ENCODE data around the gene PCDH17.

The PCDH17 gene

DNA sequence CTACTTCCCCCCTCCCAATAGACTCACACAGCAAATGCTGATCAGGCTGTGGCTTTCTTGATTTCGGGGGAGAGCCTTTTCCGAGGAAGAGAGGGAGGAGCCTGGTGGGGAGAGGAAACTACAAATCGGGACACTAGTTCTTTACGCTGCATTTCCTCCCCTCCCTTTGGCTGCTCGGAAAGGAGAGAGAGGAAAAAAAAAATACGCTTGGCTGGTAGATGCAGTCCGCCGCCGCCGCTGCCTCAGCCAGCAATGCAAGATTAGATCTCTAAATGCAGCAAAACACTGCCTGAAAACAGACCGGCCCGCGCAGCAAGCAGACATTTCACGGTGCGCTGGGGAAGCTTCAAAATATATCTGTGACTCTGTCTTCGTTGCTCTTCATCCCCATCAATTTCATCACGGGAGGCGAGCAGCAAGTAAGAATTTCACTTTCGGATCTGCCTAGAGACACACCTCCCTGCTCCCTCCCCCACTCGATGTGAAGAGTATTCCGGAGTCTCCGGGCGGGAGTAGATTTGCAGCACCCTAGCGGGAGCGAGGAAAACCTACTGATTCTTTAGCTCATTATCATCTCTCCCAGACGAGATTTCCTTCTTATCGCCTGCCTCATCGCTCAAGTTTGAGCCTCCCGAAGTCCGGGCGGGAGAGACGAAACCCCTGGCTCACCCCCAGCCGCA lies at the start of gene PCDH17:
PCDH17 (plus strand) TSS at position 149 of the 680 bp plus-strand sequence. CDS start 803 bp downstream, outside the sequence.
- TF ChIP-seq CTCF (conservative IDR thresholded peaks at IDR 0.05; ENCODE audit: low read depth, low read length), result no peak
- no peak for DNase-seq (ENCODE audit: low read depth)
- peak within 1 kb of the TSS; percentile 80 for H3K4me3 ChIP-seq (ENCODE audit: low read length)

DNA sequence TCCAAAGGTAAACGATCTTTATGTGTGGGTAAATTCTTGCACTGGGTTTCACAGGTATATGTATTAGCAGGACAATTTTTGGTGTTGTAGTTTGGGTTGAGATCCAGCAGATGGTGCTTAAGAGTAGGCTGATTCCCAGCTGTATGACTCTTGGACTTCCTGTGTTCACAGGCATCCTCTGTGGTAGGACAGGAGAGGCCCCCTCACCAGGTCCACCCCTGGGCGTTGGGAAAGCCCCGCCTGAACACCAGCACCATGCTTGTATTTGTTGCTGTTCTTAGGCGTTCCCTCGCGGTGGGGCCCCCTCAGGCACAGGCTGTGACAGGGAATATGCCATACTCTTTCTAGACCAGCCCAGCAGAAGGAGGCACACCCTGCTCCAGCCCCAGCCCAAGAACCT lies 49.5 kb upstream of the PCDH17 start:
- H3K4me3 ChIP-seq (ENCODE audit: low read length), result no peak overlapping the region
- DNase-seq (ENCODE audit: low read depth), result no peak
- no peak for TF ChIP-seq CTCF (conservative IDR thresholded peaks at IDR 0.05; ENCODE audit: low read depth, low read length)

DNA sequence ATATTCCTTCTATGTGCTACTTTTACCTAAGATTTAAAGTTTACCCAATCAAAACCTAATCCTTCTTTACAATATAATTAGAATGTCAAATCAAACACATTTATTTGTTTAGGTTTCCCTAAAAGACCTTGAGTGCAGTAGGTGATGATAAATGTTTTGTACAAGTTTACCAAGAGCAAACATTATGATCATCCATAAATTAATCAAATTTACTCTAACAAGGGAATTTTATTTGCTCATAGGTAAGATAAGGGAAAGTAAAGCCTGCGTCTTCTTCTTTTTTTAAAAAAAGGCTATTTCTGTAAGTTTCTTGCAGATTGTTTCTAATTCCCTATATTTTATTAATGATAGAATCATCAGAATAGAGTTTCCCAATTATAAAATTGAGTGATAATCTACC lies 48.0 kb upstream of the PCDH17 start:
- no peak for TF ChIP-seq CTCF (conservative IDR thresholded peaks at IDR 0.05; ENCODE audit: low read depth, low read length)
- no peak overlapping the region for H3K4me3 ChIP-seq (ENCODE audit: low read length)
- no peak for DNase-seq (ENCODE audit: low read depth)

- DNase-seq (ENCODE audit: low read depth), result no peak
- no peak overlapping the region for H3K4me3 ChIP-seq (ENCODE audit: low read length)
- TF ChIP-seq CTCF (conservative IDR thresholded peaks at IDR 0.05; ENCODE audit: low read depth, low read length), result no peak
Observed at GRCh38 chr13:57588639-57589038, 42.9 kb upstream of the PCDH17 start.

- no peak overlapping the region for H3K4me3 ChIP-seq (ENCODE audit: low read length)
- DNase-seq (ENCODE audit: low read depth), result no peak
- no peak for TF ChIP-seq CTCF (conservative IDR thresholded peaks at IDR 0.05; ENCODE audit: low read depth, low read length)
Observed at GRCh38 chr13:57595775-57596174, 35.8 kb upstream of the PCDH17 start.

- H3K4me3 ChIP-seq (ENCODE audit: low read length), result no peak overlapping the region
- DNase-seq (ENCODE audit: low read depth), result no peak
- no peak for TF ChIP-seq CTCF (conservative IDR thresholded peaks at IDR 0.05; ENCODE audit: low read depth, low read length)
Observed at GRCh38 chr13:57601536-57601935, 30.0 kb upstream of the PCDH17 start.

DNA sequence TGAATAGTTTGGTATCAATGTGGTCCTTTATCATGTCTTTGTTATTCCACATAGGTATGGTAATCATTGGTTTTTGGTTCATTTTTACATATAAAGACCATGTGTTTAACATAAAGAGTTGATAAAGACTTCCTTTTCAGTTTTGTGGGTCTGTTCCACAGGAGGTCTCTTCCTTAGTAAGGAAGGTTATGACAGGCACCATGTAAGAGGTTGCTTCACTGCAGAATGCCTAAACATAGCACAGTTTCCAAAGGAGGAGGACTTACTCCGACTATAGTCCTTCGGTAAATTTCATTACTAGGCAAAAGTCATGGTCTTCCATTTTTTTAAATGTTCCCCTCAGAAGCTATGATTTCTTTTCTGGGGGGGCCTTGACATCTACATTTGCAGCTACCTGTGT lies 27.1 kb upstream of the PCDH17 start:
- DNase-seq (ENCODE audit: low read depth), result no peak

More for the DNA sequence above, 27.1 kb upstream of the PCDH17 start:
- no peak overlapping the region for H3K4me3 ChIP-seq (ENCODE audit: low read length)
- no peak for TF ChIP-seq CTCF (conservative IDR thresholded peaks at IDR 0.05; ENCODE audit: low read depth, low read length)
